OCI-M1 (cell line): ENCODE measurements around the gene STAT3.
"Not testable (repeated sequence)": the region's sequence is repeated elsewhere in the genome, so short reads cannot be mapped to it uniquely, and the experiment has no call there.

Experiments
- DNase-seq: peaks from one replicate; lab custom pipeline; 2025; lab: John Stamatoyannopoulos, UW

Gene STAT3

DNA sequence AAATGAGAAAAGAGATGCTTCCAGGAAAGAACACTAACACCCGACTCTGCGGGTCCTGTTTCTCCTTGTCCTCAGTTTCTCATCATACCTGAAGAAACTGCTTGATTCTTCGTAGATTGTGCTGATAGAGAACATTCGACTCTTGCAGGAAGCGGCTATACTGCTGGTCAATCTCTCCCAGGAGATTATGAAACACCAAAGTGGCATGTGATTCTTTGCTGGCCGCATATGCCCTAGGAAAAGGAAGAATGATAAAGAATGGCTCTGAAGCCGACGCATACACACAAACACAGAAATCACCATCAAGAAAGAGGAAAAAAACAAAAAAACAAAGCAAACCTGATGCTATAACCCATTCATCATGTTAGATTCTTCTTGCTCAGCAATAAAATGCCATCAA, 41.8 kb downstream of the STAT3 start:
- no peak for DNase-seq

DNA sequence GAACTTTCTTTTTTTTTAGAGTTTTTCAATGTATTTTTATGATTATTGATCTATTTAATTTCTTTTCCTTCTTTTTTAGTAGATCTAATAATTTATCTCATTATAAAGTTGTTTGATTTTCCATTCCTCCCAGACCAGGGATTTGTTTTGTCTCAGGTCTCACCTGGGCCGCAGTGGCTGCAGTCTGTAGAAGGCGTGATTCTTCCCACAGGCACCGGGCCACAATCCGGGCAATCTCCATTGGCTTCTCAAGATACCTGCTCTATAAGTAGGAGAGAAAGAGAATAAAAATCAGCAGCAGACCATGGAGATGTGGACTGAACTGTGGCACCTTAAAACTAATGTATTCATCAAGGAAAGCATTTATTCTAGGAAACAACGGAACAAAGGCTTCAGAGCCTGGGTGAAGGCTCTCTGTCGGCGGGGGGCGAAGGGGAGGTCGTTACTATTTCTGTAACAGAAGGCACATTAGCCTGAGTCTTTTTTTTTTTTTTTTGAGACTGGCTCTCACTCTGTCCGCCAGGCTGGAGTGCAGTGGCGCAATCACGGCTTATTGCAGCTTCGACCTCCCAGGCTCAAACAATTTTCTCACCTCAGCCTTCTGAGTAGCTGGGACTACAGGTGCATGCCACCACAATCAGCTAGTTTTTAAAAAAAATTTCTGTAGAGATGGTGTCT, 42.7 kb downstream of the STAT3 start:
- DNase-seq: no peak

DNA sequence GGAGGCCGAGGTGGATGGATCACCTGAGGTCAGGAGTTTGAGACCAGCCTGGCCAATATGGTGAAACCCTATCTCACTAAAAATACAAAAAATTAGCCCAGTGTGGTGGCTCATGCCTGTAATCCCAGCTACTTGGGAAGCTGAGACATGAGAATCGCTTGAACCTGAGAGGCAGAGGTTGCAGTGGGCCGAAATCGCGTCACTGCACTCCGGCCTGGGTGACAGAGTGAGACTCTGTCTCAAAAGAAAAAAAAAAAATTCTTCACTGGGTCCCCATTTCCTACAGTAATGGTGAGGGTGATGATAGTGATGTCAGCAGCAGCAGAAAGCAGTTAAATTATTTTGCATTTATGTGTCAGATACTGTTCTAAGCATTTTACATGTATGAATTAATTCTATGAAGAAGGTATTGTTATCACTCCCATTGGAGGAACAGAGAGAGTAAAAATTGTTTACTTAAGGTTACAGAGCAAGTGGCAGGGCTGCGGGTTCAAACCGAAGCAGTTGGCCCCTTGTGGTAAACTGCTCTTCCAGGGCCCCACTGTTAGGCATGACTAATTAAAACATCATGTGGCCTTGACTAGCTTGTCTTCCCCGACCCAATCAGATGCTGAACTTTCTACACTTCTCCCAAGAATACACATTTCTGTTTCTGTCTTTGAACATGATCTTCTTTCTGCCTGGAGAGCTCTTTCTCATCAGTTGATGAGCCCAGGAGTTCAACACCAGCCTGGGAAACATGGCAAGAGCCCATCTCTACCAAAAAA, 45.8 kb downstream of the STAT3 start:
- peak; percentile 17 for DNase-seq

DNA sequence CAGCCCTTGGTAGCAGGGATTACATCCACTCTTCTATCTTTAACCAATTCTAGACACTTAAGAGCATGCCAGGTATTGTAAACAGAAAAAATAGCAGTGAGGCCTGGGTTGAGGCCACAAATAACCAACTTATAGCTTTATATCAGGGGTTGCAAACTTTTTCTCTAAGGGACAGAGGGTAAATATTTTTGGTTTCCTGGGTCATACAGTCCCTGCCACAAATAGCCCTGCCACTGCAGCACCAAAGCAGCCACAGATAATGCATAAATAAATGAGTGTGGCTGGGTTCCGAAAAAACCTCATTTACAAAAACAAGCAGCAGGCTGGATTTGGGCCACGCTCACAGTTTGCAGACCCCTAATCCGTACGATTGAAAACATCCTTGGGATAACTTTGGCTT, 46.7 kb downstream of the STAT3 start:
- no peak for DNase-seq

DNA sequence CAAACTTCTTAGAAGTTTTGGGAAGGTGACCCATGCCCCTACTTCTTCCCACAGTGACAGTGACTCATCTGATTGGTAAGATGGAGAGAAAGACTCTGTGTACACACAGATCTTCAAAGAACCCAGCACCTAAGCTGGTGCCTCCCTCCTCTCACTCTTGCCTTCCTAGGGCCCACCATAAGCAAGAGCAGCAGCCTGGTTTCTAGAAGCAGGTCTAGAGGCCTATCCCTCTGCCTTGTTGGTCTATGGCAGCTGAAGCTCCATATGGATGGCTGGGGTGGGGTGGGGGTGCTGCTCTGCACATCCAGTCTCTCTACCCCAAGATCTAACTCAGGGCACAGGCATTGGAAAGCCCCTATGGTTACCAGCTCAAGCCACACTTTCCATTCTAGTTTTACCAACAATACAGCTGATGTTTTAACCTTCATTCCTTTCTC, 47.5 kb downstream of the STAT3 start:
- DNase-seq: no peak

DNA sequence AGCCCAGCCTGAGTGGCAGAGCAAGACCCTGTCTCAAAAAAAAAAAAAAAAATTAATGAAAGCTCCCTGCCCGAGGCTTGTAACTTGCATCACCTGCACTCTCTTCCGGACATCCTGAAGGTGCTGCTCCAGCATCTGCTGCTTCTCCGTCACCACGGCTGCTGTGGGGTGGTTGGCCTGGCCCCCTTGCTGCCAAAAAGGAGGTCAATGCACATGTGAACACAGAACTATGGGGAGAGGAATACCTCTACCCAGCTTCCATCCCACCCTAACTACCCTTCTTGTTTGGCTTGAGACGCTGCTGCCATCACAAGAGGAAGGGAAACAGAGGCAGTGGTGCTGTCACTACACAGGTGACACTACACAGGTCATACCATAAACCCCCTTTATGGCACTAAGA, 49.0 kb downstream of the STAT3 start:
- DNase-seq: no peak

DNA sequence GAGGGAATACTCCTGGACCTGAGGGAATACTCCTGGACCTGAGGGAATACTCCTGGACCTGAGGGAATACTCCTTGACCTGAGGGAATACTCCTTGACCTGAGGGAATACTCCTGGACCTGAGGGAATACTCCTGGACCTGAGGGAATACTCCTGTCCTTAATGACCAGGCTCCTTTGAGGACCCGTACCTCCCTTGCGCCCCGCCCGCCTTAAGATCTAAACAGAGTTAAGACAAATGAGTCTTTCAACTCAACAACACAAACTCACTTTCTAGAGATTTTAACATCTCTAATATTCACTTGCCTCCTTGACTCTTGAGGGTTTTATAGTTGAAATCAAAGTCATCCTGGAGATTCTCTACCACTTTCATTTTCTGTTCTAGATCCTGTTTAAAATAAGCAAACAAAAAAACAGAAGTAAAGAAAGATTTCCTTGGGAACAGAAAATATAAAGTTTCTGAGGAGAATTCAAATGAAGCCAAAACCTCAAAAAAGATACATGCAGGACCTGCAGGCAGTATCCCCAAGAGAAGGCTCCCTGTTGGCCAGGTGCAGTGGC, 49.7 kb downstream of the STAT3 start:
- DNase-seq: no peak

GRCh38 chr17:42337442-42337841, 50.8 kb downstream of the STAT3 start:
- DNase-seq: no peak

DNA sequence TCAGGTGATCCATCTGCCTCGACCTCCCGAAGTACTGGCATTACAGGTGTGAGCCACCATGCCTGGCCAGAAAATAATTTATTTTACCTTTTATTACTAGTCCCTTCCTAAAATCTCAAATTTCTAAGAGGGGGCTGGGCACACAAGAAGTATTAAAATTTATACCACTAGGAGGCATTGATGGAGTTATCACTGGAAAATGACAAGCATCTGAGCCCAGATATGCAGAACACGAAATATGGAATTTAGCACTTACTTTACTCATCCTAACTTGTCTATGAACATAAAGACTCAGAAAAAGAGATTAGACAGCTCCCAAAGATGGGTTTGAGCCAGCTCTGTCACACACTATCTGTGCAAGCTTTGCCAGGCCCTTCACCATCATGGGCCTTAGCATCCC, 53.6 kb downstream of the STAT3 start:
- DNase-seq: no peak

DNA sequence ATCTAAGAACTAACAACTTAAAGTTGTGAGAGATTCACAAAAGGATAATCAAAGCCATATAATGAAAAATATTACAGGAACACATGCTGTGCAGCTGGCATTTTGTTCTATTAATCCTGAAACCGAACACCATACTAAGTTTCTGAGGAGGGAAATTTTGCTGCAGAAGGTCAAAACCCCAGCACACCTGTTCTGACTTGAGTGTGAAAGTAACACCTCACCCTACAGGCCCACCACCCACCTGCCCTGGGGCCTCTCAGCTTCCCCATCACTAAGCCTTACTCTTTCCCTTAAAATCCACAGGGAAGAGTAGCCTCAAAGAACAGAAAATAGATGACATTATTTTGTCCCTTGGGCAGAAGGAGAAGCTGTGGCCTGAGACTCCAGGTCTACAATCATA, 55.2 kb downstream of the STAT3 start:
- no peak for DNase-seq

GRCh38 chr17:42329025-42329976, 58.9 kb downstream of the STAT3 start:
- no peak for DNase-seq

DNA sequence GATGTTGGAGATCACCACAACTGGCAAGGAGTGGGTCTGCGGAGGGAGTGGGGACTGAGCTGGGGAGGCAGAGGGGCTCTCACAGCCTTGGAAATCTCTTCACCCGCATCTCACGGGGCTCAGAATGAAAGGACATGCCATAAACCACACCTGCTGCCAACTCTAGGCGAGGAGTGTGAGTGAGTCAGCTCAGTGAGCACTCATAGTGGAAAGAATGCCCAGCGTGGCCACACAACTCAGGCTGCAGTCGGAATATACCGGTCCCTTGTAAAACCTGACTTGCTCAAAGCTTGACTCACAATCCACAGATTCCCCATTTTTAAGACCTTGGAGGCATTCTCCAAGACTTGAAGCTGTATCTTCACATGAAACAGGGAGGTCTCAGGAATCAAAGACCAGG, 63.2 kb downstream of the STAT3 start:
- no peak for DNase-seq

DNA sequence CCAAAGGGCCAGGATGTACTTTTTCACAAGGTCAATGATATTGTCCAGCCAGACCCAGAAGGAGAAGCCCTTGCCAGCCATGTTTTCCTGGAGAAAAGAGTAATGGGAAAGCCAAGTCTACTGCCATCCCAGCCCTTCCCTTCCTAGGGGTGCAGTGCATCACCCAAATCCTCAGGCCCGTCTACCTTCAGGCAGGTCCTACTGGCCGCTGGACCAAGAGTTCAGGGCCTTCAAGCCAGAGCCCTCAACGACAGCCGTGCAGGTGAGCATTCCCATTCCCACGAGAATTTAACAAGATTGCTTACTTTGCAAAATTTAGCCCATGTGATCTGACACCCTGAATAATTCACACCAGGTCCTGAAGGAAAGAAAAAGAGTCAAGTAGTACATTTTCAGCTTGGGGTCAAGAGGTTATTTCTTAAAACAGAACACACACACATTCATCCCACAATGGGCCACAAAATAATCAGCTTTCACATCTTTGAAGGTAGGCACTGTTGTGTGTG, 64.9 kb downstream of the STAT3 start:
- no peak for DNase-seq

GRCh38 chr17:42322382-42323267, 65.6 kb downstream of the STAT3 start:
- DNase-seq: peak; percentile 97

GRCh38 chr17:42321555-42321954, 66.7 kb downstream of the STAT3 start:
- DNase-seq: no peak

DNA sequence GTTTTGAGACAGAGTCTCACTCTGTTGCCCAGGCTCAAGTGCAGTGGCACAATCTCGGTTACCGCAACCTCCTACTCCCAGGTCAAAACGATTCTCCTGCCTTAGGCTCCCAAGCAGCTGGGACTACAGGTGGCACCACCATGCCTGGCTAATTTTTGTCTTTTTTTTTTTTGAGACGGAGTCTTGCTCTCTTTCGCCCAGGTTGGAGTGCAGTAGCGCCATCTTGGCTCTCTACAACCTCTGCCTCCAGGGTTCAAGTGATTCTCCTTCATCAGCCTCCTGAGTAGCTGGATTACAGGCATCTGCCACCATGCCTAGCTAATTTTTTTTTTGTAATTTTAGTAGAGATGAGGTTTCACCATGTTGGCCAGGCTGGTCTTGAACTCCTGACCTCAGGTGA, 70.3 kb downstream of the STAT3 start:
- not testable (repeated sequence) for DNase-seq

DNA sequence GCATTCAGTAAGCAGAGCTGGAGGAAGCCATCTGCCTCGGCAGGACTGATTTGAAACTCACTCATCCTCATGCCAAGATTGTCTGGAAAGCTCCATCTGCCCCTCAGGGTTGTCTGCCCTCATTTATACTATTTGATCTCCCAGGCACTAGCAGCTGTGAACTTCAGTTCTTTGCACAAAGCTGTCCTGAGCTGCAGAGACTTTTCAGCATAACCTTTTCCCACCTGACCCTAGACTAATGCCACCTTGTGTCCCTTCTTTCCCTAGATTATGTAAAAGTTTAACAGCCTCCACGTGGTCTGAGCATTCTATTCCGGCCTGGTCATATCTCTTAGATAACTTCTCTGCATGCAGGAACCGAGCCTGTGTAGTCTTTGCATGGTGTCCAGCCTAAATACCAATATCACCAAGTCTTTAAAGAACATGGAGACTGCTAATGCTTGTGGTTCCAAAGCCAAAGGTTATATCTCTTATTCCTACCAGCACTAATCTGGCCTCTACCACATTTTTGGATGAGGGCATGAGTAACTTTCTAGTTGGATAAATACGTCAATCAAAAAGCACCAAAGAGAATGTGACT, 70.9 kb downstream of the STAT3 start:
- DNase-seq: peak; percentile 56

GRCh38 chr17:42316755-42317154, 71.5 kb downstream of the STAT3 start:
- DNase-seq: no peak

GRCh38 chr17:42315402-42316156, 72.7 kb downstream of the STAT3 start:
- DNase-seq: peak; percentile 62
